H1 (cell line): ENCODE data around the gene GMIP. TPM values are rescaled to one million over a fixed set of nuclear protein-coding genes. Genes with fewer than 3 reads are reported as not detected.

ENCODE experiments used
- CTCF ChIA-PET: fragments of 300-600 bp; sonication (Branson Sonifier 250); formaldehyde crosslinking; loops from one replicate; lab custom pipeline; 2021; ENCODE audit not compliant: partially characterized antibody; lab: Charles Lee
- POLR2A ChIA-PET: fragments of 300-600 bp; sonication (Branson Sonifier 250); formaldehyde crosslinking; loops from one replicate; lab custom pipeline; 2021; ENCODE audit warnings: inconsistent platforms; ENCODE audit not compliant: partially characterized antibody; lab: Charles Lee
- DNase-seq, 2 experiments: peaks; one replicate each; pipeline versions ENCODE4 v3.0.0 to v3.0.0-alpha.2; 2010 to 2022; ENCODE audit warnings: low spot score in 2 of 2, low read depth in 1 of 2, mixed read lengths in 1 of 2
- FAIRE-seq: peaks from 2 replicates; lab custom pipeline; 2011; peaks lifted over from hg19 to GRCh38; lab: Jason Lieb, UNC
- H2AFZ ChIP-seq: 2 replicates; pipeline ENCODE4 v1.8.1; 2012; ENCODE audit warnings: low read length, inconsistent platforms
- H2AK5ac ChIP-seq: 2 replicates; pipeline ENCODE4 v1.6.1; 2013; ENCODE audit warnings: low read depth, low read length
- H2BK120ac ChIP-seq: replicated peaks from 2 replicates; pipeline ENCODE3; 2013; ENCODE audit warnings: low read depth, low read length, inconsistent platforms
- H2BK12ac ChIP-seq: 2 replicates; pipeline ENCODE4 v1.6.1; 2013; ENCODE audit warnings: low read depth, low read length
- H2BK15ac ChIP-seq: 2 replicates; pipeline ENCODE4 v1.6.1; 2013; ENCODE audit warnings: low read length
- H2BK20ac ChIP-seq: 2 replicates; pipeline ENCODE4 v1.6.1; 2013; ENCODE audit warnings: low read length
- H2BK5ac ChIP-seq: 2 replicates; pipeline ENCODE4 v1.6.1; 2013; ENCODE audit warnings: low read depth, low read length
- H3K14ac ChIP-seq: 2 replicates; pipeline ENCODE4 v1.6.1; 2013; ENCODE audit warnings: inconsistent platforms; ENCODE audit not compliant: insufficient read length
- H3K18ac ChIP-seq: 2 replicates; pipeline ENCODE4 v1.6.1; 2013; ENCODE audit warnings: low read length; ENCODE audit errors: extremely low read depth
- H3K23ac ChIP-seq: 2 replicates; pipeline ENCODE4 v1.6.1; 2013; ENCODE audit warnings: inconsistent platforms; ENCODE audit not compliant: insufficient read length
- H3K23me2 ChIP-seq: 2 replicates; pipeline ENCODE4 v1.6.1; 2013; ENCODE audit warnings: low read depth, low read length
- H3K27ac ChIP-seq: 2 replicates; pipeline ENCODE4 v1.6.1; 2011; ENCODE audit warnings: low read depth, low read length, inconsistent platforms
- H3K27me3 ChIP-seq, 4 experiments: replicated peaks in 1 of 4; 1 replicate in 1 of 4; 2 replicates in 3 of 4; pipeline versions ENCODE4 v1.6.1 to v1.8.1; 2011 to 2013; ENCODE audit warnings: low read length in 3 of 4, mild to moderate bottlenecking in 3 of 4, inconsistent platforms in 2 of 4, mixed read lengths in 2 of 4, moderate library complexity in 1 of 4; ENCODE audit not compliant: control insufficient read depth in 3 of 4, insufficient read depth in 3 of 4; ENCODE audit errors: extremely low read depth in 1 of 4
- H3K36me3 ChIP-seq, 4 experiments: 2 replicates each; pipeline versions ENCODE4 v1.6.1 to v1.8.1; 2011 to 2013; ENCODE audit warnings: mild to moderate bottlenecking in 4 of 4, low read length in 3 of 4, moderate library complexity in 2 of 4, control low read depth in 1 of 4, inconsistent platforms in 1 of 4; ENCODE audit not compliant: insufficient read depth in 4 of 4, control insufficient read depth in 2 of 4
- H3K4ac ChIP-seq: replicated peaks from 2 replicates; pipeline ENCODE3; 2013; ENCODE audit warnings: low read length, low read depth, mixed read lengths, inconsistent platforms; ENCODE audit not compliant: insufficient read length
- H3K4me1 ChIP-seq, 4 experiments: replicated peaks in 1 of 4; 1 replicate in 1 of 4; 2 replicates in 3 of 4; pipeline versions ENCODE4 v1.6.1 to v1.8.1; 2011 to 2013; ENCODE audit warnings: low read length in 3 of 4, inconsistent platforms in 2 of 4, mixed read lengths in 1 of 4; ENCODE audit not compliant: insufficient read depth in 4 of 4, control insufficient read depth in 3 of 4
- H3K4me2 ChIP-seq, 2 experiments: 2 replicates each; pipeline versions ENCODE4 v1.6.1 to v1.8.1; 2011 to 2013; ENCODE audit warnings: low read depth in 2 of 2, low read length in 2 of 2, control low read depth in 1 of 2, inconsistent platforms in 1 of 2, mild to moderate bottlenecking in 1 of 2; ENCODE audit not compliant: insufficient read depth in 1 of 2
- H3K4me3 ChIP-seq, 4 experiments: fragments of 200-600, 300-600 bp in 1 of 4; sonication (generic), shearing (Covaris generic), sonication (Bioruptor Twin) in 1 of 4; 2 replicates each; pipeline versions ENCODE4 v1.5.1 to v1.8.1; 2011 to 2016; ENCODE audit warnings: low read length in 4 of 4, low read depth in 3 of 4, control low read depth in 2 of 4, inconsistent platforms in 2 of 4, mild to moderate bottlenecking in 2 of 4, mixed read lengths in 1 of 4, moderate library complexity in 1 of 4; ENCODE audit not compliant: insufficient read depth in 2 of 4; ENCODE audit errors: extremely low read depth in 1 of 4
- H3K56ac ChIP-seq: replicated peaks from 2 replicates; pipeline ENCODE3; 2013; ENCODE audit warnings: low read depth, mild to moderate bottlenecking, mixed read lengths, low read length, inconsistent platforms; ENCODE audit not compliant: insufficient read length
- H3K79me1 ChIP-seq: 2 replicates; pipeline ENCODE4 v1.6.1; 2013; ENCODE audit warnings: low read depth, low read length, control low read depth
- H3K79me2 ChIP-seq, 2 experiments: 2 replicates each; pipeline versions ENCODE4 v1.6.1 to v1.8.1; 2012 to 2013; ENCODE audit warnings: low read length in 2 of 2, mild to moderate bottlenecking in 2 of 2, inconsistent platforms in 1 of 2; ENCODE audit not compliant: insufficient read depth in 2 of 2, control insufficient read depth in 1 of 2
- H3K9ac ChIP-seq, 4 experiments: replicated peaks in 1 of 4; 1 replicate in 1 of 4; 2 replicates in 3 of 4; pipeline versions ENCODE4 v1.6.1 to v1.8.1; 2011 to 2013; ENCODE audit warnings: low read depth in 3 of 4, low read length in 3 of 4, control low read depth in 2 of 4, mild to moderate bottlenecking in 2 of 4, moderate library complexity in 2 of 4, inconsistent platforms in 1 of 4; ENCODE audit errors: extremely low read depth in 1 of 4
- H3K9me3 ChIP-seq, 2 experiments: 2 replicates each; pipeline versions ENCODE4 v1.6.1 to v1.8.1; 2012 to 2013; ENCODE audit warnings: mild to moderate bottlenecking in 2 of 2, moderate library complexity in 2 of 2, control low read depth in 1 of 2, inconsistent platforms in 1 of 2, low read depth in 1 of 2, low read length in 1 of 2, mixed read lengths in 1 of 2; ENCODE audit not compliant: insufficient read depth in 2 of 2
- H4K20me1 ChIP-seq, 2 experiments: replicated peaks in 1 of 2; 2 replicates each; pipeline versions ENCODE3 to v1.8.1; 2011 to 2013; ENCODE audit warnings: inconsistent platforms in 2 of 2, low read length in 2 of 2, mild to moderate bottlenecking in 1 of 2; ENCODE audit not compliant: insufficient read depth in 2 of 2, control insufficient read depth in 1 of 2
- H4K5ac ChIP-seq: 2 replicates; pipeline ENCODE4 v1.6.1; 2013; ENCODE audit warnings: low read length, low read depth, mixed read lengths, inconsistent platforms; ENCODE audit not compliant: insufficient read length
- H4K8ac ChIP-seq: 2 replicates; pipeline ENCODE4 v1.8.0; 2013; ENCODE audit warnings: mild to moderate bottlenecking, moderate library complexity, low read length, inconsistent platforms; ENCODE audit not compliant: insufficient read depth; ENCODE audit errors: extremely low read depth
- H4K91ac ChIP-seq: replicated peaks from 2 replicates; pipeline ENCODE3; 2013; ENCODE audit warnings: low read length, mixed read lengths, inconsistent platforms; ENCODE audit not compliant: insufficient read length
- GABPA ChIP-seq: IDR thresholded peaks from 2 replicates; pipeline ENCODE4 v1.6.1; 2011; ENCODE audit warnings: mild to moderate bottlenecking, low read length, moderate library complexity, borderline replicate concordance; ENCODE audit not compliant: insufficient read depth
- KDM1A ChIP-seq: fragments of 200-600, 300-600 bp; sonication (generic); IDR thresholded peaks from 2 replicates; pipeline ENCODE4 v1.7.1; 2016; ENCODE audit warnings: mild to moderate bottlenecking, low read length, borderline replicate concordance
- PHF8 ChIP-seq: fragments of 200-600 bp; sonication (generic); conservative IDR thresholded peaks from 2 replicates; pipeline ENCODE4 v1.7.1; 2012; ENCODE audit warnings: low read depth, mild to moderate bottlenecking, inconsistent platforms, low read length, moderate library complexity
- RNF2 ChIP-seq: fragments of 200-900, 300-1000 bp; sonication (generic); IDR thresholded peaks from 2 replicates; pipeline ENCODE4 v1.7.1; 2016; ENCODE audit warnings: borderline replicate concordance, low read depth, mild to moderate bottlenecking, antibody characterized with exemption, low read length; ENCODE audit not compliant: poor library complexity, severe bottlenecking; ENCODE audit errors: missing control alignments
- SP1 ChIP-seq: IDR thresholded peaks from 2 replicates; pipeline ENCODE4 v1.6.1; 2011; ENCODE audit warnings: low read depth, low read length
- TEAD4 ChIP-seq: IDR thresholded peaks from 2 replicates; pipeline ENCODE4 v1.6.1; 2012; ENCODE audit warnings: low read depth, low read length, inconsistent platforms, mixed read lengths
- ZNF274 ChIP-seq: IDR thresholded peaks from 2 replicates; pipeline ENCODE4 v1.7.0; 2012; ENCODE audit warnings: low read length, borderline replicate concordance; ENCODE audit errors: extremely low read depth
- WGBS, 2 experiments: shearing (Covaris generic) in 1 of 2; methylation state at CpG; one replicate each; pipeline versions ENCODE4 v1.1.6 to v1.1.7; 2013 to 2015; ENCODE audit warnings: low lambda C conversion rate in 2 of 2, mixed read lengths in 2 of 2, inconsistent platforms in 1 of 2, low coverage in 1 of 2, missing lambda C conversion rate in 1 of 2; ENCODE audit not compliant: insufficient replicate concordance in 2 of 2, insufficient coverage in 1 of 2, insufficient read length in 1 of 2; ENCODE audit errors: extremely low coverage in 1 of 2, missing lambda C conversion rate in 1 of 2; 5-methylcytosine and 5-hydroxymethylcytosine counted together
- polyA plus RNA-seq, 7 experiments: library from polyadenylated mRNA; depleted of rRNA in 3 of 7; stranded (reverse) in 5 of 7; unstranded in 2 of 7; fragments of >200 nt in 5 of 7; fragments of 200-250 nt in 2 of 7; gene quantifications; 1 replicate in 5 of 7; 2 replicates in 1 of 7; 4 replicates in 1 of 7; pipeline versions ENCODE4 v1.2.1 to v1.2.3, GENCODE V29; 2011 to 2013; ENCODE audit warnings: missing spikeins in 2 of 7, mixed read lengths in 2 of 7
- total RNA-seq: library from RNA; stranded (reverse); fragmentation: NEBNext Ultra II Directional; extraction: Animal tissue kit (Norgen Biotek cat#: 25700); gene quantifications from 2 replicates; pipeline ENCODE4 v1.2.1, GENCODE V29; 2021
- TF ChIP-seq, protein P1 (sequence below): IDR thresholded peaks from 2 replicates; pipeline ENCODE4 v1.6.1; 2012; ENCODE audit warnings: low read length, inconsistent platforms
- TF ChIP-seq, protein P2 (sequence below): IDR thresholded peaks from 2 replicates; pipeline ENCODE4 v1.6.1; 2011; ENCODE audit warnings: low read length, improper control_type of control experiment

The GMIP gene
- total and polyA plus RNA-seq, 2 of the 8 experiments (the other 6 are each of a cell fraction or from before 2014, with no cell fraction given), result 5.7 to 18.1 TPM

DNA sequence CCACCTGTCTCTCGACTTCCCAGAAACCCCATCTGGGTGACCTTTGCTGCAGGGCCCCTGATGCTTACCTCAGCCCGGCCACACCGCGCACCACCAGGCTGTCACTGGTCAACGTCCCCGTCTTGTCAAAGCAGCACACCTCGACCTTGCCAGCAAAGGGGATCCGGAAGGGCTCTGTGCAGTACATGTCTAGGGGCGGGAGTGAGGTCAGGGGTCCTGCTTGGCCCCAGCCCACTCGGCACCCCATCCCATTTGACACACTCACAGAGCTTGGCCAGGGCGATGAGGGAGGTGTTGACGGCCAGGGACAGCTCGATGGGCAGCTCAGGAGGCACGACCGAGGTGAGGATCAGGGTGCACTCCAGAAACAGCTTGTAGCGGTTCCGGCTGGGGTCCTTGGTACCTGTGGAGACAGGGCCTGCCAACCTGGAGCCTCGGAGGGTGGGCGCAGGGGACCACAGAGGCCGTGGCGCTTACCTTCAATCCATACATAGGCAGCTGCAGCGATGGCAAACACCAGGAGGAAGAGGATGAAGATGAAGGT, 11.7 kb upstream of the GMIP start:
- H4K20me1 ChIP-seq, result peaks cover 6 to 24% of the 10 kb centered on the region in 2 experiments
- no peak for FAIRE-seq
- no peak overlapping the region for H4K8ac ChIP-seq
- ChIA-PET POLR2A (interaction anchor here (1.9 to 3.7 kb wide), 2 partner anchors 9 to 11 kb away, joined by 5 to 13 read pairs; partner anchors contain the start of gene GMIP), CTCF (interaction anchor here (5.0 to 5.7 kb wide), 2 partner anchors 11 to 101 kb away, joined by 19 to 38 read pairs; partner anchors contain the start of gene GMIP)
- H3K4me2 ChIP-seq, result no peak overlapping the region
- H3K9ac ChIP-seq, result no peak overlapping the region
- no peaks in the 10 kb centered on the region for H3K9me3 ChIP-seq
- no peak overlapping the region for H2BK15ac ChIP-seq
- no peak overlapping the region for H3K56ac ChIP-seq
- no peak overlapping the region for H2BK20ac ChIP-seq
- no peak overlapping the region for H3K18ac ChIP-seq
- no peak overlapping the region for H2BK5ac ChIP-seq
- H2BK12ac ChIP-seq, result no peak overlapping the region
- H2BK120ac ChIP-seq, result no peak overlapping the region
- H4K5ac ChIP-seq, result no peak overlapping the region
- no peak overlapping the region for H3K27ac ChIP-seq
- no peaks in the 10 kb centered on the region for H3K23me2 ChIP-seq
- no peak overlapping the region for H4K91ac ChIP-seq
- WGBS, 2 experiments, result 94% methylated on average over 22 of the region's 22 CpGs; no CpG with 5 or more reads in 1 of the 2 experiments
- no peak overlapping the region for H2AK5ac ChIP-seq
- peaks cover 6% of the 10 kb centered on the region for H3K79me1 ChIP-seq
- no peak overlapping the region for H3K4me3 ChIP-seq
- peaks cover 0 to 3% of the 10 kb centered on the region in 2 experiments; a peak in 1 of 4 replicates for H3K79me2 ChIP-seq
- H3K23ac ChIP-seq, result no peak overlapping the region
- H3K4ac ChIP-seq, result no peak overlapping the region
- no peak for DNase-seq
- peaks cover 47 to 88% (median 81%) of the 10 kb centered on the region in 4 experiments for H3K36me3 ChIP-seq
- no peaks in the 10 kb centered on the region for H3K27me3 ChIP-seq
- no peak overlapping the region for H3K14ac ChIP-seq
- H2AFZ ChIP-seq, result no peak overlapping the region
- H3K4me1 ChIP-seq, result no peaks in the 10 kb centered on the region
- TF ChIP-seq PHF8, result no peak
- TF ChIP-seq, protein P1, sequence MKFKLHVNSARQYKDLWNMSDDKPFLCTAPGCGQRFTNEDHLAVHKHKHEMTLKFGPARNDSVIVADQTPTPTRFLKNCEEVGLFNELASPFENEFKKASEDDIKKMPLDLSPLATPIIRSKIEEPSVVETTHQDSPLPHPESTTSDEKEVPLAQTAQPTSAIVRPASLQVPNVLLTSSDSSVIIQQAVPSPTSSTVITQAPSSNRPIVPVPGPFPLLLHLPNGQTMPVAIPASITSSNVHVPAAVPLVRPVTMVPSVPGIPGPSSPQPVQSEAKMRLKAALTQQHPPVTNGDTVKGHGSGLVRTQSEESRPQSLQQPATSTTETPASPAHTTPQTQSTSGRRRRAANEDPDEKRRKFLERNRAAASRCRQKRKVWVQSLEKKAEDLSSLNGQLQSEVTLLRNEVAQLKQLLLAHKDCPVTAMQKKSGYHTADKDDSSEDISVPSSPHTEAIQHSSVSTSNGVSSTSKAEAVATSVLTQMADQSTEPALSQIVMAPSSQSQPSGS, result no peak
- TF ChIP-seq GABPA, result no peak
- TF ChIP-seq SP1, result no peak
- TF ChIP-seq, protein P2, sequence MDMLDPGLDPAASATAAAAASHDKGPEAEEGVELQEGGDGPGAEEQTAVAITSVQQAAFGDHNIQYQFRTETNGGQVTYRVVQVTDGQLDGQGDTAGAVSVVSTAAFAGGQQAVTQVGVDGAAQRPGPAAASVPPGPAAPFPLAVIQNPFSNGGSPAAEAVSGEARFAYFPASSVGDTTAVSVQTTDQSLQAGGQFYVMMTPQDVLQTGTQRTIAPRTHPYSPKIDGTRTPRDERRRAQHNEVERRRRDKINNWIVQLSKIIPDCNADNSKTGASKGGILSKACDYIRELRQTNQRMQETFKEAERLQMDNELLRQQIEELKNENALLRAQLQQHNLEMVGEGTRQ, result no peak
- TF ChIP-seq KDM1A, result no peak
- no peak for TF ChIP-seq RNF2
- no peak for TF ChIP-seq TEAD4
- TF ChIP-seq ZNF274, result no peak
